ENCODE data around the gene FNDC3A.
A peak's percentile ranks its signal among the peaks of the same experiment; 100 is the strongest.

Gene FNDC3A

GRCh38 chr13:48942131-48942530 is 33.6 kb upstream of the FNDC3A start:
- peak; percentile 64 for DNase-seq (ENCODE audit: low read depth)
- no peak for TF ChIP-seq CTCF (IDR thresholded peaks at IDR 0.05; ENCODE audit: low read length, missing control alignments)
- no peak overlapping the region for H3K4me3 ChIP-seq (replicated peaks; ENCODE audit: low read depth, low read length)

GRCh38 chr13:48944221-48944620 is 31.5 kb upstream of the FNDC3A start:
- H3K4me3 ChIP-seq (replicated peaks; ENCODE audit: low read depth, low read length) = no peak overlapping the region
- DNase-seq (ENCODE audit: low read depth) = peak; percentile 30
- TF ChIP-seq CTCF (IDR thresholded peaks at IDR 0.05; ENCODE audit: low read length, missing control alignments) = no peak

GRCh38 chr13:48945626-48946025 is 30.1 kb upstream of the FNDC3A start:
- no peak for DNase-seq (ENCODE audit: low read depth)
- TF ChIP-seq CTCF (IDR thresholded peaks at IDR 0.05; ENCODE audit: low read length, missing control alignments) = no peak
- no peak overlapping the region for H3K4me3 ChIP-seq (replicated peaks; ENCODE audit: low read depth, low read length)

GRCh38 chr13:48946163-48946562 is 29.5 kb upstream of the FNDC3A start:
- no peak for DNase-seq (ENCODE audit: low read depth)
- no peak for TF ChIP-seq CTCF (IDR thresholded peaks at IDR 0.05; ENCODE audit: low read length, missing control alignments)
- no peak overlapping the region for H3K4me3 ChIP-seq (replicated peaks; ENCODE audit: low read depth, low read length)

- no peak for DNase-seq (ENCODE audit: low read depth)
- no peak for TF ChIP-seq CTCF (IDR thresholded peaks at IDR 0.05; ENCODE audit: low read length, missing control alignments)
- no peak overlapping the region for H3K4me3 ChIP-seq (replicated peaks; ENCODE audit: low read depth, low read length)
Measured at GRCh38 chr13:48949566-48950500, 25.9 kb upstream of the FNDC3A start.

- no peak overlapping the region for H3K4me3 ChIP-seq (replicated peaks; ENCODE audit: low read depth, low read length)
- no peak for DNase-seq (ENCODE audit: low read depth)
- no peak for TF ChIP-seq CTCF (IDR thresholded peaks at IDR 0.05; ENCODE audit: low read length, missing control alignments)
Measured at GRCh38 chr13:48950501-48950875, 25.2 kb upstream of the FNDC3A start.

- H3K4me3 ChIP-seq (replicated peaks; ENCODE audit: low read depth, low read length) = no peak overlapping the region
- no peak for TF ChIP-seq CTCF (IDR thresholded peaks at IDR 0.05; ENCODE audit: low read length, missing control alignments)
- DNase-seq (ENCODE audit: low read depth) = peak; percentile 65
Measured at GRCh38 chr13:48954081-48954480, 21.6 kb upstream of the FNDC3A start.

All from fibroblast of pulmonary artery (primary cell).